ENCODE data around the gene STMND1.
"Not testable (repeated sequence)": the region's sequence is repeated elsewhere in the genome, so short reads cannot be mapped to it uniquely, and the experiment has no call there.

Gene STMND1

DNA sequence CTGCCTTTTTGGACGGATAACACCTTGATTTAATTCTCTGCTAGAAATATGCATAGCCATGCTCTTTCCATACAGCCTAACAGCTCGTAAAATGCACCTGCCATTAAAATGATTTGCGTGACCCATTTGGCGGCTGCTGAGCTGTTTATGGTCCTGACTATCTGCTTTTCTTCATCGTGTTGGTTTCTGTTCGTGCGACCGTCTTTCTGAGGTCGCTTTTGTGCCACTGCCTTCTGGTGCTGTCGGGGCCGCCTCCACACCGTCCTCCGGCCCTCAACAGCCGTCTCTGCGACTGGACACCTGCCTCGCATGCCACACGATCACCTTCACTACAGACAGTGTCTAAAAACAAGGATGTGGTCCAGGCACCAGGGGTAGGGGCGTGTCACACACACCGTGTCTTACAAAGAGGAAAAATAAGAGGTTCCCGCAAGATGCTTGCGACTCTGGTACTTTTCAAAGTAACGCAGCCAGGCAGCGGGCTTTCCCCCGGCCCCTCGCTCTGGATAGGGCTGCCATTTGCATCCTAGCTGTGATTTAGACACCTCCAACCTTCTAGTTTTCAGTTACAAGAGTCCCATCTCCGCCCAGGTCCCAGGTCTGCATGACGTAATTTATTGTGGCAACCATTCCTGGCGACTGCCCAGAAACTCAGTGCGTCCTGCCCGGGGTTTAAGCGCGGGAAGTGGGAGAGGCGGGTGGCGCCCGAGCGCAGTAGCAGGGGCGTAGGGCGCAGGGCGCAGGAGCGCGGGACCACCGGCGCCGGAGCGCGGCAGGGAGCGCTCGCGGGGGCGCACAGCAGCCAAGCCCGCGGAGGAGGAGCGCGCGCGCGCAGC, at the start of gene STMND1:
Gene STMND1 (plus strand): TSS at position 629 of the 836 bp plus-strand sequence. CDS start 208 bp downstream, outside the sequence.
- DNase-seq (ENCODE audit: low read depth in 2 of 2, low spot score in 1 of 2): no peak

- no peak for DNase-seq (ENCODE audit: low read depth in 2 of 2, low spot score in 1 of 2)
Measured at GRCh38 chr6:17054647-17055046, 47.2 kb upstream of the STMND1 start.

- no peak for DNase-seq (ENCODE audit: low read depth in 2 of 2, low spot score in 1 of 2)
Measured at GRCh38 chr6:17057322-17057721, 44.5 kb upstream of the STMND1 start.

DNA sequence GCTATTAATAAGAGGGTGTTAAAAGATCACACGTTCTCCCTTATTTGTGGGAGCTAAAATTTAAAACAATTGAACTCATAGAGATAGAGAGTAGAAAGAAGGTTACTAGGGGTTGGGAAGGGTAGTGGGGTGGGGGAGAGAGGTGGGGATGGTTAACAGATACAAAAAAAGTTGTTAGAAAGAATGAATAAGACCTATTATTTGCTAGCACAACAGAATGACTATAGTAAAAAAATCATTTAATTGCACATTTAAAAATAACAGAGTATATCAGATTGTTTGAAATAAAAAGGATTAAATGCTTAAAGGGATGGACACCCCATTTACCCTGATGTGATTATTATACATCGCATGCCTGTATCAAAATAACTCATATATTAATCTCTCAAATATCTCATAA, 43.3 kb upstream of the STMND1 start:
- no peak for DNase-seq (ENCODE audit: low read depth in 2 of 2, low spot score in 1 of 2)

- DNase-seq (ENCODE audit: low read depth in 2 of 2, low spot score in 1 of 2): no peak
Measured at GRCh38 chr6:17059022-17059421, 42.8 kb upstream of the STMND1 start.

DNA sequence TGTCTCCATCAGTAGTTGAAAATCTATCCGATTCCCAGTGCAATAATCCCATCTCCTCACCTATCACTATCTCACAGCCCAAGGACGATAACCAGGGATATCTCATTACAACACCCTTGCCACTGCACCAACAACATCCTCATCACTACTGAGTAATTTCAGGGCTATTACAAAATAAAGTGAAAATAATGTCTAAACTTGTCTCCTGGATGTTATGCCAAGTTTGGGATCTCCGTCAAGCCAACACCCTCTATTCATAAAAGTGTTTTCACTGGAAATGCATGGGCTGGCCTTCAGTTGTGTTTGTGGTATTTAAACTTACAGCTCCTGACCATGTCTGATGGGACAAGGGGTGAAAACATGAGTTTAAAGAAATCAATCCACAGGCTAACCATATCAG, 42.0 kb upstream of the STMND1 start:
- DNase-seq (ENCODE audit: low read depth in 2 of 2, low spot score in 1 of 2): no peak

- no peak for DNase-seq (ENCODE audit: low read depth in 2 of 2, low spot score in 1 of 2)
Measured at GRCh38 chr6:17061097-17061496, 40.8 kb upstream of the STMND1 start.

DNA sequence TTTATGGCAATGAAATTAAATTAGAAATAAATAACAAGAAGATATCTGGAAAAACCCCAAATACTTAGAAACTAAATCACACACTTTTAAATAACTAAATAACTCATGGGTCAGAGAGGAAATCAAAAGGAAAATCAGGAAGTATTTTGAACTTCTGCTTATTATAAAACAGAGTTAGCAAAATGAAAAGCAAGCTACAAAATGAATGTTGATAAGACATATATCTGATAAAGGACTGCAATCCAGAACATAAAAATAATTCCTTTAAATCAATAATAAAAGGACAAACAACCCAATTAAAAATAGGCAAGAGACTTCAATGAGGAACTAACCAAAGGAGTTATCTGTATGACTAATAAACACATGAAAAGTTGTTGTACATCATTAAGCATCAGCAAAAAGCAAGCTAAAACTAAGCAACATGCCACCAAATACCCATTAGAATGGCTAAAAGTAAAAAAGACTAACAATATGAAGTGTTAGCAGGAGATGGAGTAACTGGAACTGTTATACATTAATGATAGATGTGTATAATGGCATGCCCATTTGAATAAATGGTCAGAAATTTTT, 38.9 kb upstream of the STMND1 start:
- DNase-seq (ENCODE audit: low read depth in 2 of 2, low spot score in 1 of 2): no peak

DNA sequence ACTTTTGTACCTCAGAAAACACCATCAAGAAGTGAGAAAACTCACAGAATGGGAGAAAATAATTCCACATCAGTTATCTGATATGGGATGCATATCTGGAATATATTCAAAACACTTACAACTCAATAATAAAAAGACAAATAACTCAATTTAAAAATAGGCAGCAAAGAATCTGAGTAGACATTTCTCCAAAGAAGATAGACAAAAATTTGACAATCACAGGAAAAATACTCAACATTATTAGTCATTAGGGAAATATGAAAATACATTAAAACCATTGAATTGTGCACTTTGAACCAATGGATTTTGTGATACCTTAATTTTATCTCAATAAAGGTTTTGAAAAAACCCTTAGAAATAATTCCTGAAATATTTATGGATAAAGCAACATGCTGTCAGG, 36.9 kb upstream of the STMND1 start:
- DNase-seq (ENCODE audit: low read depth in 2 of 2, low spot score in 1 of 2): no peak

- DNase-seq (ENCODE audit: low read depth in 2 of 2, low spot score in 1 of 2): no peak
Measured at GRCh38 chr6:17066610-17067009, 35.2 kb upstream of the STMND1 start.

- DNase-seq (ENCODE audit: low read depth in 2 of 2, low spot score in 1 of 2): not testable (repeated sequence)
Measured at GRCh38 chr6:17068972-17069371, 32.9 kb upstream of the STMND1 start.

- not testable (repeated sequence) for DNase-seq (ENCODE audit: low read depth in 2 of 2, low spot score in 1 of 2)
Measured at GRCh38 chr6:17070400-17070799, 31.4 kb upstream of the STMND1 start.

GRCh38 chr6:17073596-17073995, 28.3 kb upstream of the STMND1 start:
- DNase-seq (ENCODE audit: low read depth in 2 of 2, low spot score in 1 of 2): not testable (repeated sequence)

GRCh38 chr6:17081273-17081672, 20.6 kb upstream of the STMND1 start:
- no peak for DNase-seq (ENCODE audit: low read depth in 2 of 2, low spot score in 1 of 2)

DNA sequence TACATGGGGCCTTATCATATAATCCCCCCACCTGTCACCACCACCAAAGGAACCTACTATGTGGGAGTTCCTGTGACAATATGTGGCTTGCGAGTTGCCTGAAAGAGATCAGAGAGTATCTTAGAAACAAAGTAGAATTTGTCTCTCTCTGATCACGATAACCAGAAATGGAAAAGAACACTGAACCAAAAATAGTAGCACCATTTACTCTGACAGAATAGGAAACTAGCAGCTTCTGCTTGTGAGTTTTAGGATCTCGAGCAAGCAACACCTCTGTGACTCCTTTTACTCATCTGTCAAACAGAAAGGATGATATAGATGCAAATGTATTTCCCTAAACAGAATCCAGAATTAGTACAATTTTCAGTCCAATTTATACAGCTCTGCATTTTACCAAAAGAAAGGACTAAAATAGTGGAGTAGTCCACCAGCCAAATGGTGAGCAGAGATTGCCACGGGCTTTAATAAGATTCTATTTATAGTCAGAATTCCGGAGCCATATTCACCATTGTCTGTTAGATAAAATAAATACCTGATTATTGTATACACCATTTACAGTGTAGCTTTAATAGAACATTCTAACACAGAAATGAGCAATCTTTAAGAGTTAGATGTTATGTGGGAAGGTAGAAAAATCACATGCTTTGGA, 19.9 kb upstream of the STMND1 start:
- DNase-seq (ENCODE audit: low read depth in 2 of 2, low spot score in 1 of 2): no peak

- no peak for DNase-seq (ENCODE audit: low read depth in 2 of 2, low spot score in 1 of 2)
Measured at GRCh38 chr6:17083397-17083796, 18.5 kb upstream of the STMND1 start.

GRCh38 chr6:17086469-17086868, 15.4 kb upstream of the STMND1 start:
- DNase-seq (ENCODE audit: low read depth in 2 of 2, low spot score in 1 of 2): no peak

DNA sequence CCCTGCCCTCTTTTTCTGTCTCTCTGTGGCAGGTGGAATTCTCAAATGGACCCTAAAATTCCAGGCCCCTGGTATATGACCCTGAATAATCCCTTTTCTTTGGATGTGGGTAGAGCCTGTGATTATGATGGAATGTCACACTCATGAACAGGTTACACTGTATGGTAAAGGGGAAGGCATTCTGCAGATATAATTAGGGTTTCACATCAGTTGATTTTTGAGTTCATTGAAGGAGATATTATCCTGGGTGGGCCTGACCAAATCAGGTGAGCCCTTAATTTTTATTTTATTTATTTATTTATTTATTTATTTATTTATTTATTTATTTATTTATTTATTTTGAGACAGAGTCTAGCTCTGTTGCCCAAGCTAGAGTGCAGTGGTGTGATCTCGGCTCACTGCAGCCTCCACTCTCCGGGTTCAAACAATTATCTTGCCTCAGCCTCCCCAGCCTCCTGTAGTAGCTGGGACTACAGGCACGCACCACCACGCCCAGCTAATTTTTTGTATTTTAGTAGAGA, 13.7 kb upstream of the STMND1 start:
- DNase-seq (ENCODE audit: low read depth in 2 of 2, low spot score in 1 of 2): no peak

DNA sequence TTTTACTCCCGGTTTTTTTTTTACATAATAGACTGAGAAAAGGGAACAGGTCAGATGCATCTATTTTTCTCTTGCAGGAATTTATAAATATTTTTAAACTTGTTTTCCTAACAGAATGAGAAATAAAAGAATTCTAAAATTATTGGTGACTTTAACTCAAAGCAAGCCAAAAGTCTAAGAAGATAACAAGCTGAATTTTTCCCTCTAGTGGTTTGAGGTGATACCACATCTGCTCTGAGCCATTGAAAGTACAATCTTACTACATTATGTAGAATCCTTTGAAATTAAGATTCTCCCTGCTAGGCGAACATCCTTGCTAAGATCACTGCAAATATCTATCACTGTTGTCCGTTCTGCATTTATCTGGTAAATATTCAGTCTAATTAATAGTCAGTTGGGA, 10.7 kb upstream of the STMND1 start:
- no peak for DNase-seq (ENCODE audit: low read depth in 2 of 2, low spot score in 1 of 2)

- no peak for DNase-seq (ENCODE audit: low read depth in 2 of 2, low spot score in 1 of 2)
Measured at GRCh38 chr6:17093686-17094085, 8.2 kb upstream of the STMND1 start.

DNA sequence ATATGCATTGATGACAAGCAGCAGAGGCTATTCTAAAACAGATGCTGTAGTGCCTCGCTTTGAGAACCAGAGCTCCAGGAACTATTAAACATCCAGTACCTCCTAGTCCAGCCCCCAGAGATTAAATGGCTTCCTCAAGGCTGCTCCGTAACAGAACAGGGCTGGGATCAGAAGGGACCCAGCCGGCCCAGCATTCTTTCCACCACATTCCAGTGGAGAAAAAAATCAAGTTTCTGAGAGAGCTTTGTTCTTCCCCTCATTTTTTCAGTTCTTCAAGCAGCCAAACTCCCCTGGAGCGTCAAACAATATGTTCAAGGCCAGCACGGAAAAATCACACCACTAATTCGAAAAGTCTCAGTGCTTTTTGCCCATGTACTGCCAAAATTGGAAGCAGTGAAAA, 5.8 kb upstream of the STMND1 start:
- DNase-seq (ENCODE audit: low read depth in 2 of 2, low spot score in 1 of 2): no peak

- no peak for DNase-seq (ENCODE audit: low read depth in 2 of 2, low spot score in 1 of 2)
Measured at GRCh38 chr6:17096652-17097051, 5.2 kb upstream of the STMND1 start.

All from stimulated activated CD8-positive, alpha-beta memory T cell treated with anti-CD3 and anti-CD28 coated beads, Interleukin-4, amount 100 ng/mL, for 1 hour (primary cell).